Stomach (tissue), 9 donors: ENCODE measurements around the gene BIVM. TPM values are rescaled to one million over a fixed set of nuclear protein-coding genes. Genes with fewer than 3 reads are reported as not detected.

Source experiments
- DNase-seq, 2 donors: peaks; one replicate each; pipeline versions ENCODE4 v3.0.0 to v3.0.0-alpha.2; 2013 to 2019
- H3K27ac ChIP-seq, 5 donors: fragments of 200-600 bp in 4 of 5; sonication (generic) in 4 of 5; one replicate each; pipeline ENCODE4 v1.5.1; 2013 to 2019; ENCODE audit warnings: mild to moderate bottlenecking in 1 of 5, moderate library complexity in 1 of 5
- H3K27me3 ChIP-seq, 3 donors: fragments of 200-600 bp; sonication (generic); one replicate each; pipeline ENCODE4 v1.5.1; 2017 to 2019; ENCODE audit warnings: mixed run types in 1 of 3
- H3K36me3 ChIP-seq, 4 donors: fragments of 200-600 bp; sonication (generic); 1 replicate in 3 of 4; 2 replicates in 1 of 4; pipeline ENCODE4 v1.5.1; 2016 to 2019
- H3K4me1 ChIP-seq, 4 donors: fragments of 200-600 bp; sonication (generic); one replicate each; pipeline ENCODE4 v1.5.1; 2016 to 2019
- H3K4me3 ChIP-seq, 4 donors: fragments of 200-600 bp; sonication (generic) in 3 of 4; one replicate each; pipeline ENCODE4 v1.5.1; 2016 to 2019; ENCODE audit warnings: mild to moderate bottlenecking in 1 of 4
- H3K9me3 ChIP-seq, 4 donors: fragments of 200-600 bp; sonication (generic); one replicate each; pipeline ENCODE4 v1.5.1; 2016 to 2019
- EP300 ChIP-seq: sonication (generic); formaldehyde crosslinking; IDR thresholded peaks from one replicate; pipeline ENCODE4 v1.6.1; 2017; ENCODE audit warnings: antibody characterized with exemption
- POLR2A ChIP-seq, 4 donors: fragments of 450-650 bp; IDR thresholded peaks; one replicate each; pipeline ENCODE4 v1.6.1; 2016; ENCODE audit warnings: antibody characterized with exemption in 4 of 4, control low read depth in 2 of 4, mild to moderate bottlenecking in 1 of 4, moderate library complexity in 1 of 4
- POLR2AphosphoS5 ChIP-seq, 3 donors: sonication (generic); formaldehyde crosslinking; IDR thresholded peaks; one replicate each; pipeline ENCODE4 v1.6.1; 2016; ENCODE audit warnings: antibody characterized with exemption in 3 of 3
- WGBS, 5 donors: extraction: QIAGEN DNeasy Blood & Tissue Kit in 3 of 5; methylation state at CpG; one replicate each; pipeline versions ENCODE4 v1.1.5 to v1.1.7; 2013 to 2018; 5-methylcytosine and 5-hydroxymethylcytosine counted together
- intact Hi-C: fragments of 100-400 bp; cut with DNase I; formaldehyde crosslinking; loops from one replicate; pipeline ENCODE4 v1.15.1; 2023; ENCODE audit warnings: low total_unique reads
- polyA plus RNA-seq, 3 donors: library from polyadenylated mRNA; stranded (reverse); fragments of 200-250 nt; gene quantifications; one replicate each; pipeline ENCODE4 v1.2.3, GENCODE V29; 2013
- total RNA-seq, 5 donors: library from RNA; depleted of rRNA; stranded (reverse); fragments of >200 nt; gene quantifications; one replicate each; pipeline versions ENCODE4 v1.1.0 to v1.2.3, GENCODE V29; 2014 to 2016
- TF ChIP-seq, protein P1 (sequence below), 7 experiments: fragments of 450-650 bp in 4 of 7; fragments of 200-600 bp in 3 of 7; sonication (generic) in 3 of 7; IDR thresholded peaks; one replicate each; pipeline ENCODE4 v1.5.1; 2016 to 2019; ENCODE audit warnings: antibody characterized with exemption in 7 of 7, control low read depth in 2 of 7, mild to moderate bottlenecking in 1 of 7
- donor health status: healthy with polysubstance abuse.
- donor health status: Bipolar disorder and iron deficiency.
- donor health status: healthy.

Gene BIVM
- total and polyA plus RNA-seq, 8 donors: 2.6 to 82.9 (median 14.4) TPM

DNA sequence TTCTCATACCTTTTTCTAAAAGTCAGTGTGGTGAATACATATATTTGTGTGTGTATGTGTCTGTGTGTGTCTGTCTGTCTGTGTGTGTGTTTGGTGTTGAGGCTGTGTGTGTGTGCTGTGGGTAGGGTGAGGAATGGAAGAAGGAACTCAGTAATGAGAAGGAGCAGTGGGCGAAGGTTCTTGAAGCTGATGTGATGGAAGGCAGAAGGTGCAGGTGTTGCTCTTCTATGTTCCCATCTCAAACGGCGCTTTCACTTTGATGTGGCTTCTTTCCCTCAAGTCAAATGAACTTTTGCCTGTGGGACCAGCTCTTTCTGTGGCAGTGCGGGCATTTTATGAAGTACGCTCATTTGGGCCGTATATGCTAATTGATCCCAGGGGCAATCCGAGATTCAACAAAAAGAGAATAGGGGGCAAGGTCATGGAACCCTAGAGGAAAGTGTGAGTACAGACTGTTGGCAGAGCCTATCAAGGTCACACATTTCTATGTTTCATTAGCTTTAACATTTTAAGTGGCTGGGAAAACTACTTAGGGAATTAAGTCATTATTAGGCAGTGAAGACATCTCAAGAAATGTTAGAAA, 15.2 kb downstream of the BIVM start:
- intact Hi-C loops: no loop called here
- 86 to 91% (median 89%) methylated on average over 7 of the region's 7 CpGs for WGBS, 5 donors
- TF ChIP-seq EP300: no peak
- TF ChIP-seq POLR2AphosphoS5 (IDR thresholded peaks at IDR 0.05): no peak
- no peak for TF ChIP-seq POLR2A (IDR thresholded peaks at IDR 0.05)
- TF ChIP-seq, protein P1, sequence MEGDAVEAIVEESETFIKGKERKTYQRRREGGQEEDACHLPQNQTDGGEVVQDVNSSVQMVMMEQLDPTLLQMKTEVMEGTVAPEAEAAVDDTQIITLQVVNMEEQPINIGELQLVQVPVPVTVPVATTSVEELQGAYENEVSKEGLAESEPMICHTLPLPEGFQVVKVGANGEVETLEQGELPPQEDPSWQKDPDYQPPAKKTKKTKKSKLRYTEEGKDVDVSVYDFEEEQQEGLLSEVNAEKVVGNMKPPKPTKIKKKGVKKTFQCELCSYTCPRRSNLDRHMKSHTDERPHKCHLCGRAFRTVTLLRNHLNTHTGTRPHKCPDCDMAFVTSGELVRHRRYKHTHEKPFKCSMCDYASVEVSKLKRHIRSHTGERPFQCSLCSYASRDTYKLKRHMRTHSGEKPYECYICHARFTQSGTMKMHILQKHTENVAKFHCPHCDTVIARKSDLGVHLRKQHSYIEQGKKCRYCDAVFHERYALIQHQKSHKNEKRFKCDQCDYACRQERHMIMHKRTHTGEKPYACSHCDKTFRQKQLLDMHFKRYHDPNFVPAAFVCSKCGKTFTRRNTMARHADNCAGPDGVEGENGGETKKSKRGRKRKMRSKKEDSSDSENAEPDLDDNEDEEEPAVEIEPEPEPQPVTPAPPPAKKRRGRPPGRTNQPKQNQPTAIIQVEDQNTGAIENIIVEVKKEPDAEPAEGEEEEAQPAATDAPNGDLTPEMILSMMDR (IDR thresholded peaks at IDR 0.05): no peak

DNA sequence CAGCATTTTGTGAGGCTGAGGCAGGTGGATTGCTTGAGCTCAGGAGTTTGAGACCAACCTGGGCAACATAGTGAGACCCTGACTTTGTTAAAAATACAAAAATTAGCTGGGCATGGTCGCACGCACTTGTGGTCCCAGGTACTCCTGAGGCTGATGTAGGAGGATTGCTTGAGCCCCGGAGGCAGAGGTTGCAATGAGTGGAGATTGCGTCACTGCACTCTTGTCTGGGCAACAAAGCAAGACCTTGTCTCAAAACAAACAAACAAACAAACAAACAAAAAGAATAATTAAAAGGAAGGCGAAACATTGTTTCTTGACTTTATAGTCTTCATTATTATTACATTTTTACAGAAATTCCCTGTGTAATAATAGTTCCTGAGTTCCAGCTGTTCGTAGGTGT, 15.9 kb downstream of the BIVM start:
- TF ChIP-seq POLR2AphosphoS5 (IDR thresholded peaks at IDR 0.05): no peak
- no peak overlapping the region for H3K4me3 ChIP-seq
- 80 to 95% (median 86%) methylated on average over 6 of the region's 6 CpGs for WGBS, 5 donors
- no peak overlapping the region for H3K27ac ChIP-seq
- intact Hi-C loops: no loop called here
- peaks cover 0 to 20% (median 3%) of the 10 kb centered on the region in 4 donors for H3K4me1 ChIP-seq
- no peaks in the 10 kb centered on the region for H3K27me3 ChIP-seq
- peaks cover 0 to 50% (median 40%) of the 10 kb centered on the region in 4 donors for H3K36me3 ChIP-seq
- H3K9me3 ChIP-seq: peaks cover 0 to 17% (median 4%) of the 10 kb centered on the region in 4 donors
- DNase-seq: no peak

More for the DNA sequence above, 15.2 kb downstream of the BIVM start:
- Histone ChIP-seq H3K4me3 (no peak overlapping the region), H3K27ac (no peak overlapping the region), H3K27me3 (no peaks in the 10 kb centered on the region), H3K4me1 (peaks cover 0 to 20% (median 3%) of the 10 kb centered on the region in 4 donors), H3K36me3 (peaks cover 0 to 44% (median 35%) of the 10 kb centered on the region in 4 donors), H3K9me3 (peaks cover 0 to 17% (median 4%) of the 10 kb centered on the region in 4 donors)
- DNase-seq: no peak

DNA sequence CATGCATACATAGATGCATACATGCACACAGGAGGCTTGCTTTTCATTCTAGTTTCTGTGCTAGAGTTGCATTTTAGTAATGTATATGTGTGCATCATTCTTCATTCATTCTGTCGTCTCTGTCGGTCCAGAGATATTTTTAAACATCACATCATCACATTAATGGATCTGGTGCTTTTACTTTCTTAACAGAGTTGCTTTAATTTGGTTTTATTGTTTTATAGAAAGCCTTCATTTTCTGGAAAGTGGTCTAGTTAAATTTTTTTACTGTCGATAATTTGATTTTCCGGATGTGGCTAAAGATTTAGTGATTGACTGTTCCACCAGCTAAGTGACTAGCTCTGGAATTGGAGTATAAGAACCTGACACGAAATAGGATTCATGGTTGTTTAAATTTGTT, 16.9 kb downstream of the BIVM start:
- TF ChIP-seq, protein P1 (IDR thresholded peaks at IDR 0.05): no peak
- no peak for TF ChIP-seq POLR2A (IDR thresholded peaks at IDR 0.05)
- peaks cover 0 to 52% (median 44%) of the 10 kb centered on the region in 4 donors for H3K36me3 ChIP-seq
- H3K27me3 ChIP-seq: no peaks in the 10 kb centered on the region
- peaks cover 0 to 9% (median 4%) of the 10 kb centered on the region in 4 donors for H3K9me3 ChIP-seq
- no peak overlapping the region for H3K4me3 ChIP-seq
- intact Hi-C loops: no loop called here
- 91 to 97% (median 94%) methylated on average over 5 of the region's 5 CpGs for WGBS, 5 donors
- H3K27ac ChIP-seq: no peak overlapping the region
- DNase-seq: no peak
- H3K4me1 ChIP-seq: peaks cover 0 to 20% (median 3%) of the 10 kb centered on the region in 4 donors

DNA sequence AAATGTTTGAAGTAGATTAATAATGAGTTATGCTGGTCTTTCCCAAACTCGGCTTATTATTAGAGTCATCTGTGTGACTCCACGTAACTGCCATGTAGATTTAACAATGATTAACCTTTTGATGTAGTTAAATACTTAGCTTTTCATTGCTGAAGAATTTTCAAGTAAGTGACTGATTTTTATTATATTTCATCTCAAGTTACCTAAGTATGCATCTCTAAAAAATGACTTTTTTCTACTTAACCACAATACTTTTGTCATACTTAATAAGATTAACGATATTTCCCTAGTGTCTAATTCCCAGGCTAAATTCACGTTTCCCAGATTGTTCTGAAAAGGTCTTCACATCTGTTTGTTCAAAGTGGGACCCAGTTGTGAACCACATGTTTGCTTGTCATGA, 17.8 kb downstream of the BIVM start:
- DNase-seq: no peak
- TF ChIP-seq, protein P1 (IDR thresholded peaks at IDR 0.05): no peak
- TF ChIP-seq EP300 (no peak), POLR2AphosphoS5 (IDR thresholded peaks at IDR 0.05) (no peak), POLR2A (IDR thresholded peaks at IDR 0.05) (no peak)
- intact Hi-C loops: no loop called here
- Histone ChIP-seq H3K9me3 (no peaks in the 10 kb centered on the region), H3K4me3 (no peak overlapping the region), H3K27ac (no peak overlapping the region), H3K27me3 (no peaks in the 10 kb centered on the region), H3K4me1 (peaks cover 0 to 20% (median 3%) of the 10 kb centered on the region in 4 donors), H3K36me3 (peaks cover 8 to 52% (median 47%) of the 10 kb centered on the region in 4 donors)
- 81 to 92% (median 90%) methylated on average over 4 of the region's 4 CpGs for WGBS, 5 donors

DNA sequence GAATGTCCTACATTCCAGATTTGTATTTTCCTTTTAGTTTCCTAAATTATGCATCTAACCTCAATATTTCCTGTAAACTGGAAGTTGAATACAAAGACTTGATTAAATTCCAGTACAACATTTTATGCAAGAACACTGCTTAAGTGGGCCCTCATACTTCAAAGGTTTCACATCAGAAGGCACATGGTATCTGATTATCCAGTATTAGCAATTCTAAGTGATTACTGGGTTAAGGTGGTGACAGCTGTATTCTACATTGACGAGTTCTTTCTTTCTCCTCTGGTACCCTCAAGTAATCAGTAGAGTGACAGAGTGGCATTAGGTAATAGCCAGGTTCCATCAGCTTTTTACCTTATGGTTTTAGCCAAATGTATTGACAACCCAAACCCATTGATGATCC, 18.3 kb downstream of the BIVM start:
- peaks cover 0 to 20% (median 3%) of the 10 kb centered on the region in 4 donors for H3K4me1 ChIP-seq
- H3K27me3 ChIP-seq: no peaks in the 10 kb centered on the region
- TF ChIP-seq POLR2A (IDR thresholded peaks at IDR 0.05): no peak
- TF ChIP-seq EP300: no peak
- TF ChIP-seq, protein P1 (IDR thresholded peaks at IDR 0.05): no peak
- no peak for TF ChIP-seq POLR2AphosphoS5 (IDR thresholded peaks at IDR 0.05)
- no peaks in the 10 kb centered on the region for H3K9me3 ChIP-seq
- WGBS, 5 donors: 90 to 100% (median 97%) methylated on average over 1 of the region's 1 CpG
- no peak overlapping the region for H3K27ac ChIP-seq
- no peak for DNase-seq
- no peak overlapping the region for H3K4me3 ChIP-seq
- intact Hi-C loops: no loop called here
- H3K36me3 ChIP-seq: peaks cover 14 to 56% (median 51%) of the 10 kb centered on the region in 4 donors
